ENCODE results near the gene SLC22A15.

The SLC22A15 gene

GRCh38 chr1:115987623-115988022 is 11.3 kb downstream of the SLC22A15 start:
- TF ChIP-seq, protein P1, sequence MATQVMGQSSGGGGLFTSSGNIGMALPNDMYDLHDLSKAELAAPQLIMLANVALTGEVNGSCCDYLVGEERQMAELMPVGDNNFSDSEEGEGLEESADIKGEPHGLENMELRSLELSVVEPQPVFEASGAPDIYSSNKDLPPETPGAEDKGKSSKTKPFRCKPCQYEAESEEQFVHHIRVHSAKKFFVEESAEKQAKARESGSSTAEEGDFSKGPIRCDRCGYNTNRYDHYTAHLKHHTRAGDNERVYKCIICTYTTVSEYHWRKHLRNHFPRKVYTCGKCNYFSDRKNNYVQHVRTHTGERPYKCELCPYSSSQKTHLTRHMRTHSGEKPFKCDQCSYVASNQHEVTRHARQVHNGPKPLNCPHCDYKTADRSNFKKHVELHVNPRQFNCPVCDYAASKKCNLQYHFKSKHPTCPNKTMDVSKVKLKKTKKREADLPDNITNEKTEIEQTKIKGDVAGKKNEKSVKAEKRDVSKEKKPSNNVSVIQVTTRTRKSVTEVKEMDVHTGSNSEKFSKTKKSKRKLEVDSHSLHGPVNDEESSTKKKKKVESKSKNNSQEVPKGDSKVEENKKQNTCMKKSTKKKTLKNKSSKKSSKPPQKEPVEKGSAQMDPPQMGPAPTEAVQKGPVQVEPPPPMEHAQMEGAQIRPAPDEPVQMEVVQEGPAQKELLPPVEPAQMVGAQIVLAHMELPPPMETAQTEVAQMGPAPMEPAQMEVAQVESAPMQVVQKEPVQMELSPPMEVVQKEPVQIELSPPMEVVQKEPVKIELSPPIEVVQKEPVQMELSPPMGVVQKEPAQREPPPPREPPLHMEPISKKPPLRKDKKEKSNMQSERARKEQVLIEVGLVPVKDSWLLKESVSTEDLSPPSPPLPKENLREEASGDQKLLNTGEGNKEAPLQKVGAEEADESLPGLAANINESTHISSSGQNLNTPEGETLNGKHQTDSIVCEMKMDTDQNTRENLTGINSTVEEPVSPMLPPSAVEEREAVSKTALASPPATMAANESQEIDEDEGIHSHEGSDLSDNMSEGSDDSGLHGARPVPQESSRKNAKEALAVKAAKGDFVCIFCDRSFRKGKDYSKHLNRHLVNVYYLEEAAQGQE (IDR thresholded peaks at IDR 0.05; ENCODE audit: insufficient read depth in 1 of 2, low read depth in 2 of 2, low read length in 2 of 2), result no peak
- TF ChIP-seq POLR2AphosphoS5 (IDR thresholded peaks at IDR 0.05; ENCODE audit: low read depth, low read length) (no peak), SIN3A (IDR thresholded peaks at IDR 0.05; ENCODE audit: borderline replicate concordance, insufficient read depth, low read length) (no peak), FOXP2 (optimal IDR thresholded peaks at IDR 0.05; ENCODE audit: borderline replicate concordance, extremely low read depth, extremely low read length, insufficient read depth) (no peak), TAF1 (IDR thresholded peaks at IDR 0.05; ENCODE audit: borderline replicate concordance, insufficient read depth, low read length) (no peak)

- TF ChIP-seq POLR2AphosphoS5 (IDR thresholded peaks at IDR 0.05; ENCODE audit: low read depth, low read length), result no peak
- no peak for TF ChIP-seq SIN3A (IDR thresholded peaks at IDR 0.05; ENCODE audit: borderline replicate concordance, insufficient read depth, low read length)
- no peak for TF ChIP-seq TAF1 (IDR thresholded peaks at IDR 0.05; ENCODE audit: borderline replicate concordance, insufficient read depth, low read length)
- TF ChIP-seq, protein P1 (IDR thresholded peaks at IDR 0.05; ENCODE audit: insufficient read depth in 1 of 2, low read depth in 2 of 2, low read length in 2 of 2), result no peak
- no peak for TF ChIP-seq FOXP2 (optimal IDR thresholded peaks at IDR 0.05; ENCODE audit: borderline replicate concordance, extremely low read depth, extremely low read length, insufficient read depth)
These were observed 12.6 kb downstream of the SLC22A15 start for GRCh38 chr1:115988953-115989352.

- TF ChIP-seq, protein P1 (IDR thresholded peaks at IDR 0.05; ENCODE audit: insufficient read depth in 1 of 2, low read depth in 2 of 2, low read length in 2 of 2), result no peak
- TF ChIP-seq SIN3A (IDR thresholded peaks at IDR 0.05; ENCODE audit: borderline replicate concordance, insufficient read depth, low read length) (no peak), TAF1 (IDR thresholded peaks at IDR 0.05; ENCODE audit: borderline replicate concordance, insufficient read depth, low read length) (no peak), FOXP2 (optimal IDR thresholded peaks at IDR 0.05; ENCODE audit: borderline replicate concordance, extremely low read depth, extremely low read length, insufficient read depth) (no peak), POLR2AphosphoS5 (IDR thresholded peaks at IDR 0.05; ENCODE audit: low read depth, low read length) (no peak)
These were observed 13.4 kb downstream of the SLC22A15 start for GRCh38 chr1:115989699-115990098.

GRCh38 chr1:115991909-115992308 is 15.6 kb downstream of the SLC22A15 start:
- TF ChIP-seq SIN3A (IDR thresholded peaks at IDR 0.05; ENCODE audit: borderline replicate concordance, insufficient read depth, low read length), result no peak
- no peak for TF ChIP-seq TAF1 (IDR thresholded peaks at IDR 0.05; ENCODE audit: borderline replicate concordance, insufficient read depth, low read length)
- TF ChIP-seq, protein P1 (IDR thresholded peaks at IDR 0.05; ENCODE audit: insufficient read depth in 1 of 2, low read depth in 2 of 2, low read length in 2 of 2), result no peak
- TF ChIP-seq POLR2AphosphoS5 (IDR thresholded peaks at IDR 0.05; ENCODE audit: low read depth, low read length), result no peak
- TF ChIP-seq FOXP2 (optimal IDR thresholded peaks at IDR 0.05; ENCODE audit: borderline replicate concordance, extremely low read depth, extremely low read length, insufficient read depth), result no peak

Data from PFSK-1 (cell line).